HTERT RPE-1 (cell line): Measurements from ENCODE around the gene SPEM1.

ENCODE experiments used
- in situ Hi-C: fragments of 300-500 bp; cut with MboI; formaldehyde crosslinking; loops from 4 replicates; pipeline ENCODE4 v1.14.3; 2020; ENCODE audit warnings: low sequenced_read_pairs

The SPEM1 gene

DNA sequence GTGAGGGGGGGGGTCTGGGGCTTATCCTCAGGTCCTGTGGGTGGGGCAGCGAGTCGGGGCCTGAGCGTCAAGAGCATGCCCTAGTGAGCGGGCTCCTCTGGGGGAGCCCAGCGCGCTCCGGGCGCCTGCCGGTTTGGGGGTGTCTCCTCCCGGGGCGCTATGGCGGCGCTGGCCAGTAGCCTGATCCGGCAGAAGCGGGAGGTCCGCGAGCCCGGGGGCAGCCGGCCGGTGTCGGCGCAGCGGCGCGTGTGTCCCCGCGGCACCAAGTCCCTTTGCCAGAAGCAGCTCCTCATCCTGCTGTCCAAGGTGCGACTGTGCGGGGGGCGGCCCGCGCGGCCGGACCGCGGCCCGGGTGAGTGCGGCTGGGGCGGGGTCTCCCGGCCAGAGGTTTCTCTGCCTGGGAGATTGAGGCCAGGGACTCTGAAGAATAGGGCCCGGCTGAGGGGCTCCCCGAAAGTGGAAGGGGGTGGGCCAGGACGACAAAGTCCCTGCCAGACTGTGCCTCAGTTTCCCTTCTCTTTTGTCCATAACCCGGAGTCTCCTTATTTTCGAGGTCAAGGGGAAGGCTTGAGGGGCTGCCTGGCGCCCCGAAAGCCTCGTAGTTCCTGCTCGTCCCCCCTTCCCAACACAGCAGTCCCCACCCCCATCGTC is 19.5 kb downstream of the SPEM1 start, which contains the start of gene FGF11:
Gene FGF11 (plus strand): TSS at position 51 of the 651 bp plus-strand sequence. CDS start 109 bp downstream, at position 160.
- in situ Hi-C loops = no loop called here

DNA sequence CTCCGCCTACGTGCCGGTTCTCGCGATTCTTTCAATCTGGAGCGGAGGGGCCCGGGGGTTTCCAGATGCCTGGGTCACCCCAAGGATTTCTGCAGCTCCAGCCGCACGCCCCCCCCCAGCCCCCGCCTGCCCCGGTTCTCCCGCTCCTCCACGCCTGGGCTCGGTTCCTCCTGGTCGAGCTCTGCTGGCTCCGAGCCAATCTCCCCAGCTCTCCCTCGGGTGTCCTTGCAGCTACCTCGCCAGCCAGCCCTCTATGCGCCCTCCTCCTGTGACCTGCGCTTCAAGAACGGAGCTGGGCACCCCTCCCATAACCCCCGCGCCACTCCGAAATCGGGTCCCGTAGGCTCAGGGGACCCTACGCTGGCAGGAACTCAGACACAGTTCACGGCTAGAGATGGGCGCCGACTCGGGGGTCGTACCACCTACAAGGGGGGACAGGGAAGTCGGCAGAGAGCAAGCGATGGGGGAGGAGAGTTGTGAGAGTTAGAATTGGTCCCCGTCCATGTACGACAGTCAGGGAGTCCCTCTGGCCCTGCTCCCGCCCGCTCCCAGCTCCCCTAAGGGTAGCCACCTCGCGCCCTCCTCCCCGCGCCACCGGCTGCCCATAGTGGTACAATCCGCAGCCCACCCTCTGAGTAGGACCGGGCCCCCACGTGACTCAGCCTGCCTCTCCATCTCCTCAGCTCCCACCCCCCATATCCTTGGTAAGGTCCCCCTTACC is 20.1 kb downstream of the SPEM1 start:
- in situ Hi-C loops = no loop called here

DNA sequence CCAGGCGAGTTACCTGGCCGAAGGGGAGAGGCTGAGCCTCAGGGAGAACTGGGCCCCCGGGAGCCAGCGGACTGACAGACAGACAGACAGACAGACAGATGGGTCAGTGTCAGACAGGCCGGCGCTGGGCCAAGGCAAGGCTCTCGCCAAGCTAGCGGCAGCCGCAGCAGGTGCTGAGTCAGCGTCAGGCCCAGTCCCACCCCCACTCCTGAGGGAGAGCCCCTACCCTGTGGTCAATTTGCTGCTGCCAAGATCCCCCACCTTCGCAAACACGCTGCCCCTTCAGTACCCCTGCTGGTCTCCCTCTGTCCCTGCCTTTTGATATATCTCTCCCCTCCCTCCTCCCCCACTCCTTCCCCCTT is 20.7 kb downstream of the SPEM1 start:
- in situ Hi-C loops = no loop called here

DNA sequence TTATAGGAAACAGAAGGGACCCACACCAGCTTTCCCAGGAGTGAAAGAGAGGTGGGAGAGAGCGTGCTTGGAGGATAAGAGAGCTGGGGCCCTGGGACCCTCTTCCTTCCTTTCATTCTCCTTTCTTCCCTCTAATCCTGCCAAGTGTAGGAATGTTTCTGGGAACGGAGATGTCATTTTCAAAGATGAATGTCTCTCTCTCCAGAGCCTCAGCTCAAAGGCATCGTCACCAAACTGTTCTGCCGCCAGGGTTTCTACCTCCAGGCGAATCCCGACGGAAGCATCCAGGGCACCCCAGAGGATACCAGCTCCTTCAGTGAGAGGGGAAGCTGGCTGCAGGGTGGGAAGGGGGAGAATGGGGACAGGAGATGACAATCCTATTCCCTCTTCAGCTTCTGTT is 21.1 kb downstream of the SPEM1 start:
- in situ Hi-C loops = no loop called here

DNA sequence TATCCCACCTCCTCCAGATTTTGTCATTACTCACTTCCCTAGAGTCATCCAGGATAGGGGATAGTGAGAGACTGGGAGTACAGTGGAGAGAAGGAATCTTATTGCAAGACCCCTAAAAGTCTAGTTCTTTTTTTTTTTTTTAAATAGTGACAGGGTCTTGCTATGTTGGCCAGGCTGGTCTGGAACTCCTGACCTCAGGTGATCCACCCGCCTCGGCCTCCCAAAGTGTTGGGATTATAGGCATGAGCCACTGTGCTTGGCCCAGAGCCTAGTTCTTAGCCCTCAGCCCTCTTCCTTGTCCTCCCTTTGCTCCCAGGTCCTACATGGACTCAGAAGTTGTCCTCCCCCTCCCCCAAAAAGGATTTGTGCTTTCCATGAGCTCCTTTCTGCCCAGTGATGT is 22.0 kb downstream of the SPEM1 start:
- in situ Hi-C loops = no loop called here

DNA sequence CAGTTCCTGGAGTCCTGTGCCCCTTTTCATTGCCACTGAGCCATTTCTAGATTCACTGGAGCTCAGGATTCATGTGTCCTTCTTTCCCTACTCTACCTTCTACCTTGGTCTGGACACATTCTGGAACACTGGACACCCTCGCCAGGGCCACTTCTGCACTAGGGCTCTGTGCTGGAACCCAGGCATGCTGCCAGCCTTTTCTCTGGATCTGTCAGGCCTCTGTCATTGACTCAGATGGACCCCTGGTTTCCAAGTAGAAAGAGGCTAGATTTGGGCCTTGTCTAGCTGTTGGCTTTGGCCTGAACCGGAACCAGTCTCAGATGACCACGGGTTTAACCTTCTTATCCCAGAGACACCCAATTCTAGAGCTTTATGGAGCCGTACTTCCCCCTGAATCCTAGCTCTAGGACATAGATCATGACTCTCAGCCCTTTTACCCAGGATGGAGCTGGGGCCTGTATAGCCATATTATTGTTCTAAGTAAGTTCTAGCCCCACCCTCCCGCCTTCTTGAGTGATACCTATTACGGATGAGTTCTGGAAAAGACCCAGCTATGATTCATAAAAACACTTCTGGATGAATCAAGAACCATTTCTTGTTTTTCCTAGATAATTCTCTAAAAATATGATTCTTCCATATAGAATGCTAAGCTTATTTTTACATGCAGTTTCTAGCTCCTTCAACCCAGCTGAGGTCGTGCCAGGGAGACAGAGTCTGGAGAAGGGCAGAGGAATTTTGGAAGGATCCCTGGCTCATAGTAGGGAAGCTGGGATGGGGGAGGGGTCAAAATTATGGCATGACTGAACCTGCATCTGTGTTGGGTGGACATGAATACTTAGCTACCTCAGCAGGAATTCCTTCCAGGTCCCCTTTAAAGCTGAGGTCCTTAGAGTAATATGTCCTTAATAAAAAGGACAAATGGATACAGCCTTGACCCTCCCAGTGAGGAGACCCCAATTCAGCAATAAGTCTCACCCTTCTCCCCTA is 23.7 kb downstream of the SPEM1 start:
- in situ Hi-C loops = no loop called here

DNA sequence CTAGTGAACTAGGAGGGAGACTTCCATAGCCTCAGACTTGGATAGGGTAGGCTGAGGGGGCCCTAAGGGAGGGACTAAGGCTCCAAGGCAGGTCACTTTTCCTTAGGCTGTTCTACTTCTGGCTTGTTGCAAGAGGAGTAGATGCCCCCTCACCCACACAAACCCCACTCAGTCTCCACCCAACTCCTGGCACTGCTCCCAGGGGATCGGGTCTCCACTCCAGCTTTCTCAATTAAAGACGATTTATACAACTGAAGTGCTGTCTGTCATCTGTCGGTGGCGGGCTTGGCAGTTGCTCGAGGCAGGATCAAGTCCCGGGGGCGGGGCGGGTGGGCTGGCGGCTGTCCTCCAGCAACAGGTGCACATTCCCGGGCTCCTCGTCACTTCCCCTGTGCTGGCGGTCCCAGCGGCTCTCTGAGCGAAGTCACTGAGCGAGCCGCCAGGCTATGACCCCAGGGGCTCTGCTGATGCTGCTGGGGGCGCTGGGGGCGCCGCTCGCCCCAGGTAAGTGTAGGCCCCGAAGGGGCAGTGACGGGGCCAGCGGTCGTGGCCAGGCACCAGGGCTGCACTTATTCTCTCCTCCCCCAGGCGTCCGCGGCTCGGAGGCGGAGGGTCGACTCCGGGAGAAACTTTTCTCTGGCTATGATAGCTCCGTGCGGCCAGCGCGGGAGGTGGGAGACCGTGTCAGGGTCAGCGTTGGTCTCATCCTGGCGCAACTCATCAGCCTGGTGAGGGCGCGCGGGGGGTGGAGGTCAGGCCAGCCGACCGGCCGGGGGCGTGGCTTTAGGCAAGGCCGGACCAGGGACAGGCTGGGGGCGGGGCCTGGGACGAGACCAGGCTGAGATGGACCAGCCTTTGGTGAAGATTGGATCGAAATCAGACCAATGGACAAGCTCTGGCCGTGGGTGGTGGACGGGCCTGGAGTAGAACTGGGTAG is 24.8 kb downstream of the SPEM1 start, which contains the start of gene CHRNB1:
Gene CHRNB1 (plus strand): TSS at position 380 of the 937 bp plus-strand sequence. CDS start 67 bp downstream, at position 447.
- in situ Hi-C loops = no loop called here

DNA sequence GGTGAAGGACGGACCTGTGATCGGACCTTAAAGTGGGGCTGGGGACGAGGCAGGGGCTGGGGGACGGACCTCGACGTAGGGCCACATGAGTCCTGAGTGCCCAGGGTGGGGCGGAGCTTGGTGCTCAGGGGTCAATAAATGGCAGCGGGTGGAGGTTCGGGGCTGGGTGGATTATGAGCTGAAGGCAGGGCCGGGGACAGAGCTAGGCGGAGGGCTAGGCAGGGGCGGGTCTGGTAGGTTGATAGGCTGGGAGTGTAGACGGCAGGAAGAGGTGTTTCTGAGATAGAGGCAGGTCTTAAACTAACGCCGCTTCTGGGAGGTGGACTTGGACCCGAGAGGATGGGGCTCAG is 25.5 kb downstream of the SPEM1 start:
- in situ Hi-C loops = no loop called here

DNA sequence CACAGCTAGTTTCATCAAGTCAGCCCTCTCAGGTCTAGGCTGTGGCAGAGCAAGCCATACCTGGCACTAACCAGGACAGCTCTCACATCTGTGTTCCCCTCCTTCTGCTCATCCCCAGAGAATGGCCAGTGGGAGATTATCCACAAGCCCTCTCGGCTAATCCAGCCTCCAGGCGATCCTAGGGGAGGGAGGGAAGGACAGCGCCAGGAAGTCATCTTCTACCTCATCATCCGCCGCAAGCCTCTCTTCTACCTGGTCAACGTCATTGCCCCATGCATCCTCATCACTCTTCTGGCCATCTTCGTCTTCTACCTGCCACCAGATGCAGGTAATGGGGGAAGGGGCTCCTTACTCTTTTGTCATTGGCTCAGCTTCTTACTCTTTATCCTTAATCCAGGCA is 28.3 kb downstream of the SPEM1 start:
- in situ Hi-C loops = no loop called here

DNA sequence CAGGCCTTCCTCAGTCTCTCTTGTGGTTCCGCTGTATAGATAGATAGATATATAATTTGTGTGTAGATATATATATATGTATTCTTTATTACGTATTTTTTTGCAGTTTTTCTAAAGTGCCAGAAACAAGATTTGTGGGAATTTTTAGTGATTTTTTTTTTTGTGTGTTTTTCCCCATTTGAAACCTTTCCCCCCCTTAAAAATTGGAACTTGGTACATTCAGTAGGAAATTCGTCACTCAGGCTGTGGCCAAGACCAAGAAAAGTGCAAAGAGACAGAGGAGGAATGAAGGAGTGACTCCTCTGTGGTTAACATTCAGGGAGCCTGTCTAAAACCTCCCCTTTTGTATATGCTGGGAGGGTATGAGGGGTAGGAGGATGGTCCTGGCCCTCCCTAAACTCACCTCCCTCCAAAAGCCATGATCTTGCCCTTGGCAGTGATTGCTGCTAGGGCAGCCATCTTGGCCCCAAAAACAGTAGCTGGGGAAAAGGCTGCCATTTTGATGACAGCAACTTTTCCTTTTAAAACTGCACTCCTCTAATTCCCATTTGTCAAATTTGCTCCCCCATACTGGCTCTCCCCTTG is 39.9 kb downstream of the SPEM1 start:
- in situ Hi-C loops = no loop called here

DNA sequence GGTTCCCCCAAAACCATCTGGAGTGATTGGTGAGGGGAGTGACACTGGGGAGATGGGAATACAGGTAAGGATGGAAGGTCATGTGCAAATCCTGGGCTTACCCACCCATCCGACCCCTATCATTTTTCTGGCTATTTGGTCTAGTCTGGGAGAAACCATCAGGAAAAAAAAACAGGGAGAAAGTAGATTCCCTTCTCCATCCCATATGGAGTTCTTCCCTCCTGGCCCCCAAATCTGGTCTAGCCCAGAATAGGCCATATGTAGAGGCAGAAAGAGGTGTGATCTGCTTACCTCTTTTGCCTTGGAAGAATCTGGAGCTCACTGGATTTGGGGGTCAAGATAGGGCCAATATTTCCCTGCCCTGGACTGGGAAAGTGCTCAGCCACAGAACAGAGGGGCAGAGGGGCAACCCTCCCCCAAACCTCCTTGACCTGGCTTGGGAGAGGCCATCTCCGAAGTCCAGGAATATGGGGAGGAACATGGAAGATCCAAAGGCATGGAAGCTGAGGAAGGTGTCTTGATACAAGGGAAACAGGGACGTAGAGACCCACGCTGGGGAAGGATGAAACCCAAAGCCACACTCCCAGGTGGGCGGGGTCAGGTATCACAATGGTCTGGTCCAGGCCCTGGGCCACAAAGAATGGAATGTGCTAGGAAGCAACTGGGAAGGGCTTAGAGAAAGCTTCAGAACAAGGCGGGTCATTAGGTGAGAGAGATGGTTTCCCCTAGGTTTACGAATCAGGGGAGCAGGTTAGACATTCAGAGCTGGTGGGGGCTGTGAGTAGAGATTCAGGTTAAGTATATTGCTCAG is 40.9 kb downstream of the SPEM1 start:
- in situ Hi-C loops = no loop called here

DNA sequence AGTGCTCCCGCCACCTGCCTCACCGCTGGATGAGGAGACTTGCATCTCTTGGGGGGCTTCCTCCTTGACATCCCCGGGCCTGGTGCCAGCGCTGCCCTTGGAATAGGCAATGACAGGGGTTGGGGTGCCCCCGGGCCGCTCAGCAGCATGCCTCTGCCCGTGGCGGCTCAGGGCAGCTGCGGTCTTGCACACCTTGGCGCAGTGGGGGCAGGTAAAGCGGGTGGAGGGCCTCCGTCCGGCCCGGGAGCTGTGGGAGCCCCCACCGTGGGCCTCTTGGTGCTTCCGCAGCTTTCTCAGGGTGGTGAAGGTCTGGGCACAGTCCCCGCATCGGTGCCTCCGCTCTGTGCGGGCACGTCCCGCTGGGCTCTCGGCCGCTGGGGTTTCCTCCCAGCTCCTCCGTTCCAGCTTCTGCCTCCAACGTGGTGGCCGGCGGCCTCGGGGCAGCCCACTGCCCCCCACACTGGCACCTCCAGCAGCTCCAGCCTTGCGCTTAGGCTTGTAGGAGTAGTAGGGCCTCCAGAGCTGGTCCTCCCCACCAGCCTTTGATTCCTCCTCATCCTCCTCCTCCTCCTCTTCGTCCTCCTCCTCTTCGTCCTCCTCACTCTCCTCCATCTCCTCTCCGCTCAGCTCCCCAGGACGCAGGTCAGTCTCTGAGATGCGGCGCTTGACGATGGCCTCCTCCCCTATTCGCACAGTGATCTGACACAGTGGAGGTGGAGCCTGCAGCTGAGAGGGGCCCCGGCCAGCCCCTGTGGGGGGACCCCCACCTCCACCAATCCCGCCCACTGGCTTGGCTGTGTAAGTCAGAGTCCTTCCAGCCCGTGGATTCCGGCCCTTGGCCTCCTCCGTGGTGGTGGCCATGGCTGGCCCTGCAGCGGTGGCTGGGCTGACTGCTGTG is 42.6 kb downstream of the SPEM1 start:
- in situ Hi-C loops = no loop called here

DNA sequence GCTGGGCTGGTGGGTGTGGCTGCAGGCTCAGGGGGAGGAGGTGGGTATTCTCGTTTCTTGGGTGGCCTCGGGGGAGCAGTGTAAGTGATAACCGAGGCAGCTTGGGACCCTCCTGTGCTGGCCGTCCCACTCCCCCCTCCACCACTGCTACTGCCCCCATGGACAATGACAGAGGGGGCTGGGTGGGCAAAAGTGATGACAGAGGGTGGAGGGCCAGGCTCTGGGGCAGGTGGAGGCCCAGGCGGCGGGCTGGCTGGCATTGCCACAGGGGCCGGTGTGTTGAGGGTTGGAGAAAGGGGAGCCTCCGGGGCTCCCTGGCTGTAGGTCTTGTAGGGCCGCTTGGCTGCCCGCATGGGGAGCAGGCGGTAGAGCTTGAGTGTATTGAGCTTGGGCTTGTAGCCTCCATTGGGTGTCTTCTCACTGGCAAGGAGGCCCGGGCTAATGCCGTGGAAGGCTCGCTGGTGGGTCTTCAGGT is 43.3 kb downstream of the SPEM1 start:
- in situ Hi-C loops = no loop called here

DNA sequence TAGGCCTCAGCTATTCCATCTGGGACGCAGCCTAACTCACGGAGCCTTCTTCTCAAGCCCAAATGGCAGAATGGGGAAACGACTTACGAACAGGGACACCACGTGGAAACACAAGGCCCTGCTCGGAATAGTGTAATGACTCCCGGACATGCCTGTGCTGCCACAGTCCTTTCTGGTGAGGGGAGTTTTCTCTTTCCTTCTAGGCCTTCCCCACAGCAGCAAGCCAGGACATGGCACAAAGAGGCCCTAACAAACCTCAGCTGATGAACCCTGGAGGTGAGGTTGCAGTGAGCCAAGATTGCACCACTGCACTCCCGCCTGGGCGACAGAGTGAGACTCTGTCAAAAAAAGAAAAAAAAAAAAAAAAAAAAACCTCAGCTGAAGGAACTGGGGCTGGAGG is 44.0 kb downstream of the SPEM1 start:
- in situ Hi-C loops = no loop called here

DNA sequence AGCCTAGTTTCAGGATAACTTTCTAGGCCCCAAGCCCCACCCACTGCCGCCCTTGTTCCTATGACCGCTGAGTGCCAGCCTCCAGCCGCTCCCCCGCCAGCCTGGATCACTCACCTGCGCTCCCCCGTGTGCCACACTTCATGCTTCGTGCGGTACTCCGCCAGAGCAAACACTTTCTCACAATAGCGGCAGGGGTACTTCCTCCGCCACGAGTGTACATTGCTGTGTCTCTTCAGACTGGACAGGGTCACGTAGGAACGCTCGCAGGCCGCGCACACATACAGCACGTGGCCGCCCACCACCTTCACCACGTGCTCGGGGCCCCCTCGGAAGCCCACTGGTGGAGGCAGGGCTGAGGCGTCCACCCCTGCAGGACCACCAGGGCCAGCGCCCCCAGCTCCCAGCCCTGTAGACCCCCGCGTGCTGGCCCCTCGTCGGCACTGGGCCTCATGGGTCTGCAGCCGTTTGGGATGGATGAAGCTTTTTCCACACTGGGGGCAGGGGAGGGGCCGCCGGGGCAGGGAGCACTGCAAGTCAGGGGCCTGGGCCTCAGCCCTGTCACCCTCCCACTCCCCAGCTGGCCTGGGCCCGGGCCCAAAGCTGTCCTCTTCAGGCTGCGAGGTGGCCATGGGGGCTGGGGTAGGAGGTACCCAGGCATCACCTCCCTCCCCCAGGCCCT is 45.6 kb downstream of the SPEM1 start:
- in situ Hi-C loops = no loop called here

DNA sequence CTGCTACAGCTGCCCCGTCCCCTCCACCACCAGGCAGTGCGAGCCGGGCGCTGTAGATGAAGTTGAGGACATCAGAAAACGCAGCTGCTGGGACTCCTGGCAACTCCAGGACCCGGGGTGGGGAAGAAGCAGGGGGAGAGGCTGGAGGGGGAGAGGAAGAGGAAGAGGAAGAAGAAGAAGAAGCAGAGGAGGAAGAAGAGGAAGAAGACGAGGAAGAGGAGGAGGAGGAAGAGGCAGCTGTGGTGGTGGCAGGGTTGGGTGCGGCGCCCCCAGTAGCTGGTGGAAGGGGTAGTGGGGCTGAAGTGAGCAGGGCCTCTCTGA is 46.2 kb downstream of the SPEM1 start:
- in situ Hi-C loops = no loop called here

DNA sequence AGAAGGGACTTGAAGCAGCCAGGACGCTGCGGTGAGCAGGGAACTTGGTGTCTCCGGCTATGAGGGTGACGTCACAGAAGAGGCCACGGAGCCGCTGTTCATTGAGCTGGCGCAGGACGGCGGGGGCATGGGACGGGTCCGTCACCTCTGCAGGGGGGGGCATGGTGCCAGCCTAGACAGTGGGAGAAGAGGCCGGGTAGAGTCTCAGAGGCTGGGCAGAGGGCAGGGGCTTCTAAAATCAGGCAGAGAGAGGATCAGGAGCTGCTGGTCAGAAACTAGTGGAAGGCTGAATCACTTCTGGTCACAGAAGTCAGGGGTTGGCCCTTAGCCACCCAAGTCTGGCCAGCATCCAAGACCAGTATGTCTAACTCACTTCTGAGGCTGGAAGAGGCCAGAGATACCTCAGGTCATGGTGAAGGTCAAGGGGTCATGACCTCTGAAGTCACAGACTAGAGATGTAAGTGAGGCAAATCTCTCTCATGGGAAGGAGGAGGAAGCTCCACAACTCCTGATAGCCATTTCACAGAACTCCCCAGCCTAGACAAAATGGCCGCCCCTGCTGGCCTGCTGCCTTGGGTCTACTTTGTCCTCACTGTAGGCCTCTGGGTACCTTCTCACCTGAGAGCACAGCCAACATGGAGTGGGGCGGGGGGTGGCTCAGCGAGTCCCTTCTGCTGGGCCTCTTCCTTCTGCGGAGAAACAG is 46.7 kb downstream of the SPEM1 start:
- in situ Hi-C loops = no loop called here
